ENCODE measurements around the gene ERFE. TPM values are rescaled to one million over a fixed set of nuclear protein-coding genes. Genes with fewer than 3 reads are reported as not detected.

ERFE gene
- total and polyA plus RNA-seq, 9 of the 15 experiments (the other 6 are each of a cell fraction or from before 2014, with no cell fraction given) = 0.55 to 8.2 (median 3.7) TPM

GRCh38 chr2:238167761-238168160 lies 9.0 kb downstream of the ERFE start (continued):
- TF ChIP-seq, protein P1, sequence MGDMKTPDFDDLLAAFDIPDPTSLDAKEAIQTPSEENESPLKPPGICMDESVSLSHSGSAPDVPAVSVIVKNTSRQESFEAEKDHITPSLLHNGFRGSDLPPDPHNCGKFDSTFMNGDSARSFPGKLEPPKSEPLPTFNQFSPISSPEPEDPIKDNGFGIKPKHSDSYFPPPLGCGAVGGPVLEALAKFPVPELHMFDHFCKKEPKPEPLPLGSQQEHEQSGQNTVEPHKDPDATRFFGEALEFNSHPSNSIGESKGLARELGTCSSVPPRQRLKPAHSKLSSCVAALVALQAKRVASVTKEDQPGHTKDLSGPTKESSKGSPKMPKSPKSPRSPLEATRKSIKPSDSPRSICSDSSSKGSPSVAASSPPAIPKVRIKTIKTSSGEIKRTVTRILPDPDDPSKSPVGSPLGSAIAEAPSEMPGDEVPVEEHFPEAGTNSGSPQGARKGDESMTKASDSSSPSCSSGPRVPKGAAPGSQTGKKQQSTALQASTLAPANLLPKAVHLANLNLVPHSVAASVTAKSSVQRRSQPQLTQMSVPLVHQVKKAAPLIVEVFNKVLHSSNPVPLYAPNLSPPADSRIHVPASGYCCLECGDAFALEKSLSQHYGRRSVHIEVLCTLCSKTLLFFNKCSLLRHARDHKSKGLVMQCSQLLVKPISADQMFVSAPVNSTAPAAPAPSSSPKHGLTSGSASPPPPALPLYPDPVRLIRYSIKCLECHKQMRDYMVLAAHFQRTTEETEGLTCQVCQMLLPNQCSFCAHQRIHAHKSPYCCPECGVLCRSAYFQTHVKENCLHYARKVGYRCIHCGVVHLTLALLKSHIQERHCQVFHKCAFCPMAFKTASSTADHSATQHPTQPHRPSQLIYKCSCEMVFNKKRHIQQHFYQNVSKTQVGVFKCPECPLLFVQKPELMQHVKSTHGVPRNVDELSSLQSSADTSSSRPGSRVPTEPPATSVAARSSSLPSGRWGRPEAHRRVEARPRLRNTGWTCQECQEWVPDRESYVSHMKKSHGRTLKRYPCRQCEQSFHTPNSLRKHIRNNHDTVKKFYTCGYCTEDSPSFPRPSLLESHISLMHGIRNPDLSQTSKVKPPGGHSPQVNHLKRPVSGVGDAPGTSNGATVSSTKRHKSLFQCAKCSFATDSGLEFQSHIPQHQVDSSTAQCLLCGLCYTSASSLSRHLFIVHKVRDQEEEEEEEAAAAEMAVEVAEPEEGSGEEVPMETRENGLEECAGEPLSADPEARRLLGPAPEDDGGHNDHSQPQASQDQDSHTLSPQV (IDR thresholded peaks at IDR 0.05) = 0 out of 2 replicates have a peak, but pooled peaks have one; percentile 48
- peak; percentile 35 for TF ChIP-seq CXXC5 (CRISPR knock-in tag; IDR thresholded peaks at IDR 0.05)
- no peak for TF ChIP-seq PRMT5 (CRISPR knock-in tag; IDR thresholded peaks at IDR 0.05)
- TF ChIP-seq ZC3H8 (IDR thresholded peaks at IDR 0.05) = no peak
- TF ChIP-seq, protein P2, sequence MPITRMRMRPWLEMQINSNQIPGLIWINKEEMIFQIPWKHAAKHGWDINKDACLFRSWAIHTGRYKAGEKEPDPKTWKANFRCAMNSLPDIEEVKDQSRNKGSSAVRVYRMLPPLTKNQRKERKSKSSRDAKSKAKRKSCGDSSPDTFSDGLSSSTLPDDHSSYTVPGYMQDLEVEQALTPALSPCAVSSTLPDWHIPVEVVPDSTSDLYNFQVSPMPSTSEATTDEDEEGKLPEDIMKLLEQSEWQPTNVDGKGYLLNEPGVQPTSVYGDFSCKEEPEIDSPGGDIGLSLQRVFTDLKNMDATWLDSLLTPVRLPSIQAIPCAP (CRISPR knock-in tag; IDR thresholded peaks at IDR 0.05; ENCODE audit: borderline replicate concordance) = no peak
- no peak for TF ChIP-seq BRD4 (IDR thresholded peaks at IDR 0.05)
- TF ChIP-seq TAL1 (IDR thresholded peaks at IDR 0.05) = no peak
- no peak for TF ChIP-seq CBFA2T2 (conservative IDR thresholded peaks at IDR 0.05)
- TF ChIP-seq NR2C1 (IDR thresholded peaks at IDR 0.05) = no peak
- no peak for TF ChIP-seq NR2C1 (tag; IDR thresholded peaks at IDR 0.05)
- no peak for TF ChIP-seq NFE2L1 (tag; IDR thresholded peaks at IDR 0.05; ENCODE audit: borderline replicate concordance, low read depth)
- TF ChIP-seq MLLT1 (IDR thresholded peaks at IDR 0.05) = no peak
- TF ChIP-seq SMARCE1 (IDR thresholded peaks at IDR 0.05) = no peak
- TF ChIP-seq BCOR (IDR thresholded peaks at IDR 0.05) = no peak
- no peak for TF ChIP-seq NFYB (IDR thresholded peaks at IDR 0.05; ENCODE audit: extremely low read depth, insufficient read length)
- no peak for TF ChIP-seq ZNF41 (CRISPR knock-in tag; conservative IDR thresholded peaks at IDR 0.05)
- TF ChIP-seq SREBF2 (CRISPR knock-in tag; IDR thresholded peaks at IDR 0.05) = no peak
- no peak for TF ChIP-seq FOXP4 (CRISPR knock-in tag; IDR thresholded peaks at IDR 0.05; ENCODE audit: borderline replicate concordance)
- TF ChIP-seq, protein P3, sequence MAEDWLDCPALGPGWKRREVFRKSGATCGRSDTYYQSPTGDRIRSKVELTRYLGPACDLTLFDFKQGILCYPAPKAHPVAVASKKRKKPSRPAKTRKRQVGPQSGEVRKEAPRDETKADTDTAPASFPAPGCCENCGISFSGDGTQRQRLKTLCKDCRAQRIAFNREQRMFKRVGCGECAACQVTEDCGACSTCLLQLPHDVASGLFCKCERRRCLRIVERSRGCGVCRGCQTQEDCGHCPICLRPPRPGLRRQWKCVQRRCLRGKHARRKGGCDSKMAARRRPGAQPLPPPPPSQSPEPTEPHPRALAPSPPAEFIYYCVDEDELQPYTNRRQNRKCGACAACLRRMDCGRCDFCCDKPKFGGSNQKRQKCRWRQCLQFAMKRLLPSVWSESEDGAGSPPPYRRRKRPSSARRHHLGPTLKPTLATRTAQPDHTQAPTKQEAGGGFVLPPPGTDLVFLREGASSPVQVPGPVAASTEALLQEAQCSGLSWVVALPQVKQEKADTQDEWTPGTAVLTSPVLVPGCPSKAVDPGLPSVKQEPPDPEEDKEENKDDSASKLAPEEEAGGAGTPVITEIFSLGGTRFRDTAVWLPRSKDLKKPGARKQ (CRISPR knock-in tag; IDR thresholded peaks at IDR 0.05) = no peak
- no peak for TF ChIP-seq CCAR2 (IDR thresholded peaks at IDR 0.05; ENCODE audit: low read depth, low read length)
- no peak for TF ChIP-seq SETDB1 (IDR thresholded peaks at IDR 0.05; ENCODE audit: low read length)
- peak; percentile 54; the same call in 1 of the 2 replicates for TF ChIP-seq ZNF316 (IDR thresholded peaks at IDR 0.05)

Measured in K562 (cell line).